ENCODE data around the gene LIN7C.

LIN7C gene

GRCh38 chr11:27444801-27445215 lies 61.8 kb downstream of the LIN7C start:
- DNase-seq, result no peak

More at GRCh38 chr11:27444801-27445215, 61.8 kb downstream of the LIN7C start:
- H3K4me1 ChIP-seq, result peaks cover 0 to 32% (median 4%) of the 10 kb centered on the region in 4 donors
- H3K36me3 ChIP-seq, result no peaks in the 10 kb centered on the region
- TF ChIP-seq CTCF (IDR thresholded peaks at IDR 0.05), result no peak
- no peaks in the 10 kb centered on the region for H3K9me3 ChIP-seq
- H3K27ac ChIP-seq, result no peak overlapping the region
- H3K27me3 ChIP-seq, result no peaks in the 10 kb centered on the region
- intact Hi-C loops (cut with DNase I; ENCODE audit: low total_unique reads), result no loop called here
- H3K4me3 ChIP-seq, result no peak overlapping the region
